Gastrocnemius medialis (tissue), 4 donors: ENCODE data around the gene SHB. TPM values are rescaled to one million over a fixed set of nuclear protein-coding genes. Genes with fewer than 3 reads are reported as not detected.

ENCODE experiments used
- ATAC-seq, 2 donors: fragments of 150-250 bp; one replicate each; pipeline ENCODE4 v1.9.1; 2016
- DNase-seq, 2 donors: peaks; one replicate each; pipeline ENCODE4 v3.0.0-alpha.2; 2019
- H3K27ac ChIP-seq, 4 donors: fragments of 200-600 bp; sonication (generic); 1 replicate in 1 of 4; 2 replicates in 3 of 4; pipeline ENCODE4 v1.5.1; 2016 to 2018; ENCODE audit warnings: mild to moderate bottlenecking in 2 of 4, moderate library complexity in 1 of 4
- H3K27me3 ChIP-seq, 3 donors: fragments of 200-600 bp; sonication (generic) in 2 of 3; 1 replicate in 1 of 3; 2 replicates in 2 of 3; pipeline versions ENCODE4 v1.5.1 to v1.6.0; 2016 to 2019; ENCODE audit warnings: mild to moderate bottlenecking in 1 of 3, moderate library complexity in 1 of 3
- H3K36me3 ChIP-seq, 2 donors: fragments of 200-600 bp; sonication (generic) in 1 of 2; one replicate each; pipeline ENCODE4 v1.5.1; 2017 to 2018
- H3K4me1 ChIP-seq, 2 donors: fragments of 200-600 bp; sonication (generic) in 1 of 2; one replicate each; pipeline ENCODE4 v1.5.1; 2016 to 2017; ENCODE audit warnings: mild to moderate bottlenecking in 2 of 2
- H3K4me3 ChIP-seq, 4 donors: fragments of 200-600 bp; sonication (generic) in 3 of 4; 1 replicate in 1 of 4; 2 replicates in 3 of 4; pipeline ENCODE4 v1.5.1; 2016 to 2019; ENCODE audit warnings: mild to moderate bottlenecking in 2 of 4
- H3K9me3 ChIP-seq, 3 donors: fragments of 200-600 bp; sonication (generic) in 2 of 3; 1 replicate in 1 of 3; 2 replicates in 2 of 3; pipeline ENCODE4 v1.5.1; 2016 to 2019
- POLR2A ChIP-seq, 2 donors: fragments of 450-650 bp; IDR thresholded peaks; one replicate each; pipeline ENCODE4 v1.6.1; 2017; ENCODE audit warnings: antibody characterized with exemption in 2 of 2, mild to moderate bottlenecking in 2 of 2, moderate library complexity in 2 of 2
- in situ Hi-C, 4 donors: fragments of 200-750 bp; cut with MboI; loops; one replicate each; pipeline versions ENCODE4 v1.15.0 to v1.8.0; 2017; ENCODE audit warnings: low sequenced_read_pairs in 4 of 4
- intact Hi-C: fragments of 100-400 bp; cut with DNase I; formaldehyde crosslinking; loops from one replicate; pipeline ENCODE4 v1.15.1; 2023; ENCODE audit warnings: low total_unique reads
- total RNA-seq, 4 donors: library from RNA; depleted of rRNA; stranded (reverse); fragments of >200 nt; gene quantifications; one replicate each; pipeline versions ENCODE4 v1.1.0 to v1.2.3, GENCODE V29; 2016
- TF ChIP-seq, protein P1 (sequence below), 5 experiments: fragments of 450-650 bp in 3 of 5; fragments of 200-600 bp in 2 of 5; sonication (generic) in 2 of 5; IDR thresholded peaks in 4 of 5; conservative IDR thresholded peaks in 1 of 5; 1 replicate in 4 of 5; 2 replicates in 1 of 5; pipeline ENCODE4 v1.5.1; 2016 to 2019; ENCODE audit warnings: antibody characterized with exemption in 5 of 5, mild to moderate bottlenecking in 3 of 5, moderate library complexity in 3 of 5

The SHB gene
- total RNA-seq, 4 donors from 2014 or later: 1.2 to 6.1 (median 4.6) TPM

DNA sequence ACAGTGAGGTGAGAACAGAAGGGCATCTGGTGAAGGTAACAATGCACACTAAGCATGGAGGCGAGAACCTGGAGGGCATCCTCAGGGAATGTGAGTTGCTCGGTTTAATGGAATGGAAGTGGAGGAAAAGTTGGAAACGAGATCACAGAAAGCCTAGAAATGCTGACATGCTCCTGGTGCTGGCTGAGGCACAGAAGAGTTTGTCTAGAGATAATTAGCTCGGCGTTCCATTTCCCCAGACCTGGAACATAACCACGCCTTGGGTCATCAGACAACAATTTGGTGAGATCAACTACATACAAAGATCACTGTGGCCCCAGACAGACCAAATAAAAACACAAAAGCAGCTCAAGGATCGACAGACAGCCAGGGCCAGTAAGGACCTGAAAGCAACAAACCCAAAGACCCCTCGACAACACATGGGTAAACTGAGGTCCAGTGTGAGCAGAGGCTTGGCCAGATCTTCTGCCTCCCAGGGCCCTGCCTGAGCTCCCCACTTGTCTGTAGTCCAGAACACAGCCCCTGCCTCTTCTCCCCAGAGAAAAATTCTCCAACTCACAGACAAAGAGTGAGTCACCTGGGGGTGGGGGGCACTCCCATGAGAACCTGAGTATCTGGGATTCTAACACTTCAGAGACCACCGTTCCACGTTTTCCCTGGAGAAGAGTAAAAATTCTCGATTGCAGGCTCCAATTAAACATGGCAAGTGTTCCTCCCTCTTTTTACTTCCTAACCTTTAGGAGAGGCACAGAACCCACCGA lies 52.5 kb downstream of the SHB start:
- no peak for DNase-seq
- TF ChIP-seq, protein P1, sequence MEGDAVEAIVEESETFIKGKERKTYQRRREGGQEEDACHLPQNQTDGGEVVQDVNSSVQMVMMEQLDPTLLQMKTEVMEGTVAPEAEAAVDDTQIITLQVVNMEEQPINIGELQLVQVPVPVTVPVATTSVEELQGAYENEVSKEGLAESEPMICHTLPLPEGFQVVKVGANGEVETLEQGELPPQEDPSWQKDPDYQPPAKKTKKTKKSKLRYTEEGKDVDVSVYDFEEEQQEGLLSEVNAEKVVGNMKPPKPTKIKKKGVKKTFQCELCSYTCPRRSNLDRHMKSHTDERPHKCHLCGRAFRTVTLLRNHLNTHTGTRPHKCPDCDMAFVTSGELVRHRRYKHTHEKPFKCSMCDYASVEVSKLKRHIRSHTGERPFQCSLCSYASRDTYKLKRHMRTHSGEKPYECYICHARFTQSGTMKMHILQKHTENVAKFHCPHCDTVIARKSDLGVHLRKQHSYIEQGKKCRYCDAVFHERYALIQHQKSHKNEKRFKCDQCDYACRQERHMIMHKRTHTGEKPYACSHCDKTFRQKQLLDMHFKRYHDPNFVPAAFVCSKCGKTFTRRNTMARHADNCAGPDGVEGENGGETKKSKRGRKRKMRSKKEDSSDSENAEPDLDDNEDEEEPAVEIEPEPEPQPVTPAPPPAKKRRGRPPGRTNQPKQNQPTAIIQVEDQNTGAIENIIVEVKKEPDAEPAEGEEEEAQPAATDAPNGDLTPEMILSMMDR (IDR thresholded peaks at IDR 0.05 in 4 of 5, conservative IDR thresholded peaks at IDR 0.05 in 1 of 5): no peak
- no peak for TF ChIP-seq POLR2A (IDR thresholded peaks at IDR 0.05)
- H3K27ac ChIP-seq: peak overlapping the region in 2 of 4 donors; percentile 20 to 26
- peak; percentile 20 to 46 for ATAC-seq
- peak overlapping the region in 2 of 4 donors; percentile 16 to 22 for H3K4me3 ChIP-seq
- no peaks in the 10 kb centered on the region for H3K36me3 ChIP-seq
- in situ Hi-C loops: no loop called here
- peaks cover 29 to 39% of the 10 kb centered on the region in 2 donors for H3K4me1 ChIP-seq
- H3K9me3 ChIP-seq: no peaks in the 10 kb centered on the region
- H3K27me3 ChIP-seq: no peaks in the 10 kb centered on the region
- intact Hi-C loops: loop anchor here (1.0 to 2.0 kb wide), 3 partner anchors 52 to 364 kb away; partner anchors contain the start of gene SHB

DNA sequence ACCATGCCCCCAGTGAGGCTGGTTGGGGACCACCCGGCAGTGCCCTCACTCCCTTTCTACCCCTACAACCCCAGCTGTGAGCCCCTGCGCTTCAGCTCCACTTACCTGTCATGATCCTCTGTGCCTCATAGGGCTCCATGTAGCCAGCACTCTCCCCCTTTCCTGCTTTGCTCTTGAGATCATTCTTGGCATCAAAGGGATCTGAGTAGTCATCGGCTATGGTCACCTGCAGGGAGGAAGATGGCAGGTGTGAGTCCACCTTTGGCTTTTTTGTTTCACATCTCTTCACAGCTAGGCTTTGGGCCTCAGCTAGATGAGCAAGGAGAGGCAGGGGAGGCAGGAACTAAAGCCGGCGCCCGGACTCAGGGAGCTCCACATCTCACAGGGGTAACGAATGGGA lies 53.1 kb downstream of the SHB start:
- TF ChIP-seq, protein P1 (IDR thresholded peaks at IDR 0.05 in 4 of 5, conservative IDR thresholded peaks at IDR 0.05 in 1 of 5): no peak
- no peak for TF ChIP-seq POLR2A (IDR thresholded peaks at IDR 0.05)
- Histone ChIP-seq H3K36me3 (no peaks in the 10 kb centered on the region), H3K4me1 (peaks cover 29 to 39% of the 10 kb centered on the region in 2 donors), H3K27ac (no peak overlapping the region), H3K4me3 (no peak overlapping the region), H3K9me3 (no peaks in the 10 kb centered on the region), H3K27me3 (no peaks in the 10 kb centered on the region)
- DNase-seq (no peak), ATAC-seq (no peak)
- in situ Hi-C loops: no loop called here
- intact Hi-C loops: loop anchor here (2.0 kb wide), 1 partner anchor 53 kb away; the partner anchor contains the start of gene SHB

DNA sequence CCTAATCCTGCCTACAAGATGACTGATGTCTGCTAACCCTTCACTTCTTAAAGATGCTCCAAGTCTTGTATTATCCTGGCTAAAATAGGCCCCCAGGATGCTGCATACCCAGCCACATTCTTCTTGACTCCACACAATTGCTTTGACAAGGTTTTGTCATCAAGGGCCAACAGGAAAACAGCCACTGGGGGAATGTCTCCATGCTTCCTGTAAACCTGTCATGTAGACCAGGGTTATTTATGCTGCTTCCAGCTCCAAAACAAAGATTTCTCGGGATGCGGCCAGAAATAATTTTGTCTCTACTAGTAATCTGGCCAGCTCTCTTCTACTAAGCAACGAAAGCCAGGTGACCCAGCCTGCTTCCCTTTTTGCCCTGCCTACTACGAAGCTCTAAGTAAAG lies 53.8 kb downstream of the SHB start:
- Histone ChIP-seq H3K4me3 (no peak overlapping the region), H3K9me3 (no peaks in the 10 kb centered on the region), H3K27me3 (no peaks in the 10 kb centered on the region), H3K27ac (no peak overlapping the region), H3K4me1 (peaks cover 28 to 37% of the 10 kb centered on the region in 2 donors), H3K36me3 (no peaks in the 10 kb centered on the region)
- intact Hi-C loops: no loop called here
- DNase-seq: no peak
- TF ChIP-seq, protein P1 (IDR thresholded peaks at IDR 0.05 in 4 of 5, conservative IDR thresholded peaks at IDR 0.05 in 1 of 5): no peak
- TF ChIP-seq POLR2A (IDR thresholded peaks at IDR 0.05): no peak
- ATAC-seq: no peak
- in situ Hi-C loops: no loop called here

DNA sequence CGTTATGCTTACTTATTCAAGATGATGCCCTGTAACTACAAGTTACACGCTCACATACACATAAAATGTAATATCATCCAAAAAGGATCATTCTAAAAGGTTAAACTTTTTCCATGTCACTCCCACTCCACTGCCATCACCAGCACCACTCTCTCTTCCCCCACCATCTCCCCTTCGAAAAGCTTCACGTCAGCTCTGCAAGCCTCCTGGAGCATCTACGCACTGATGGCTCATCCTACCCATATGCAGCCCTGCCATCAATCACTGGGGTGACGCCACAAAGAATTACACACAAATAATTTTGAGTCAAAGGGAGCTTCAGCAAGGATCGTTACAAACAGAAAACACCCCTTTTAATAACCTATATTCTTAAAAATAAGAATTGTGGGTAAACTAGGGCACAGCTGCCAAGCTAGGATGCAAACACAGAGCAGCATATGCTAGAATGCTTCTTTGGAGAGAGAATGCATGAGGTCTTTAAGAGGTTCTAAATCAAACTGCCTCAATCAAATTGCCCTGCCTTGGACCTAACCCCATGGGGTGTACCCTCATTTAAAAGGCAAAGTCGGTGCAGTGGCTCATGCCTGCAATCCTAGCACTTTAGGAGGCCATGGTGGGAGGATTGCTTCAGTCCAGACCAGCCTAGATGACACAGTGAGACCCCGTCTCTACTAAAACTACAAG lies 56.1 kb downstream of the SHB start:
- DNase-seq: no peak
- H3K9me3 ChIP-seq: no peaks in the 10 kb centered on the region
- H3K36me3 ChIP-seq: no peaks in the 10 kb centered on the region
- H3K4me1 ChIP-seq: peaks cover 12 to 18% of the 10 kb centered on the region in 2 donors
- no peak overlapping the region for H3K4me3 ChIP-seq
- no peak overlapping the region for H3K27ac ChIP-seq
- ATAC-seq: no peak
- H3K27me3 ChIP-seq: no peaks in the 10 kb centered on the region
- in situ Hi-C loops: no loop called here
- intact Hi-C loops: no loop called here
- no peak for TF ChIP-seq POLR2A (IDR thresholded peaks at IDR 0.05)
- TF ChIP-seq, protein P1 (IDR thresholded peaks at IDR 0.05 in 4 of 5, conservative IDR thresholded peaks at IDR 0.05 in 1 of 5): no peak
